Activated CD8-positive, alpha-beta T cell treated with anti-CD3 and anti-CD28 coated beads for 36 hours (primary cell): ENCODE measurements around the gene RIMBP3C. TPM values are rescaled to one million over a fixed set of nuclear protein-coding genes. Genes with fewer than 3 reads are reported as not detected.
A peak's percentile ranks its signal among the peaks of the same experiment; 100 is the strongest.
"Not testable (repeated sequence)": the region's sequence is repeated elsewhere in the genome, so short reads cannot be mapped to it uniquely, and the experiment has no call there.

Experiments used
- ATAC-seq: fragments of 200-7000 bp; cut with Tn5 transposase; one replicate; pipeline ENCODE4 v1.10.0; 2021; ENCODE audit warnings: mild to moderate bottlenecking, moderate library complexity
- CTCF ChIA-PET: fragments of 350-600 bp; sonication (Branson Sonifier 250); formaldehyde crosslinking; loops from one replicate; lab custom pipeline; 2021; ENCODE audit warnings: antibody characterized with exemption; lab: Charles Lee
- POLR2A ChIA-PET: fragments of 350-600 bp; sonication (Branson Sonifier 250); formaldehyde crosslinking; loops from one replicate; lab custom pipeline; 2021; ENCODE audit warnings: antibody characterized with exemption; lab: Charles Lee
- DNase-seq: peaks from one replicate; pipeline ENCODE4 v3.0.0-alpha.2; 2020
- H3K27ac Mint-ChIP-seq: one replicate; pipeline ENCODE4 v1.8.0; 2021; ENCODE audit warnings: mild to moderate bottlenecking, mixed read lengths
- H3K27me3 Mint-ChIP-seq: one replicate; pipeline ENCODE4 v1.8.0; 2021; ENCODE audit warnings: mixed read lengths
- H3K36me3 Mint-ChIP-seq: one replicate; pipeline ENCODE4 v1.8.0; 2021; ENCODE audit warnings: low read depth, mixed read lengths
- H3K4me1 Mint-ChIP-seq: one replicate; pipeline ENCODE4 v1.8.0; 2021; ENCODE audit warnings: low read depth, mixed read lengths
- H3K4me3 Mint-ChIP-seq: one replicate; pipeline ENCODE4 v1.8.0; 2021; ENCODE audit warnings: mild to moderate bottlenecking, moderate library complexity, mixed read lengths
- H3K9me3 Mint-ChIP-seq: one replicate; pipeline ENCODE4 v1.8.0; 2021; ENCODE audit warnings: mixed read lengths
- CTCF ChIP-seq: fragments of 200-600 bp; IDR thresholded peaks from one replicate; pipeline ENCODE4 v1.8.0; 2022; ENCODE audit warnings: antibody characterized with exemption, mild to moderate bottlenecking
- intact Hi-C: fragments of 100-400 bp; cut with micrococcal nuclease; formaldehyde crosslinking; loops from one replicate; pipeline ENCODE4 v1.10.0; 2022
- total RNA-seq, 2 experiments: library from RNA; stranded (reverse); gene quantifications; one replicate each; pipeline ENCODE4 v1.2.3, GENCODE V29; 2021

RIMBP3C gene
- total RNA-seq, 2 experiments from 2014 or later: 0.20 TPM; not detected in 1

- Mint-ChIP-seq H3K36me3 (peaks cover 33% of the 10 kb centered on the region), H3K4me3 (no peak overlapping the region), H3K4me1 (peaks cover 59% of the 10 kb centered on the region), H3K9me3 (no peaks in the 10 kb centered on the region), H3K27ac (peak overlapping the region; percentile 37), H3K27me3 (no peaks in the 10 kb centered on the region)
- DNase-seq (no peak), ATAC-seq (no peak)
- intact Hi-C loops: no loop called here
- ChIA-PET CTCF (interaction anchor here (1.1 kb wide), 1 partner anchor 10 kb away, joined by 3 read pairs; no protein-coding TSS in a partner anchor), POLR2A (no interaction called here)
- TF ChIP-seq CTCF: no peak
These were observed 38.1 kb upstream of the RIMBP3C start for GRCh38 chr22:21589396-21589795.

GRCh38 chr22:21587803-21588611 lies 36.7 kb upstream of the RIMBP3C start:
- peaks cover 19% of the 10 kb centered on the region for H3K36me3 Mint-ChIP-seq
- no peaks in the 10 kb centered on the region for H3K9me3 Mint-ChIP-seq
- H3K4me3 Mint-ChIP-seq: peak overlapping the region; percentile 19
- TF ChIP-seq CTCF: no peak
- peak; percentile 73 for DNase-seq
- peak; percentile 97 for ATAC-seq
- H3K27me3 Mint-ChIP-seq: no peaks in the 10 kb centered on the region
- peaks cover 55% of the 10 kb centered on the region for H3K4me1 Mint-ChIP-seq
- peak overlapping the region; percentile 90 for H3K27ac Mint-ChIP-seq
- CTCF ChIA-PET: interaction anchor here (1.1 to 1.5 kb wide), 5 partner anchors 9 to 59 kb away, joined by 4 to 8 read pairs (median 6); partner anchors contain the start of gene SDF2L1
- POLR2A ChIA-PET: interaction anchor here (0.6 to 1.8 kb wide), 6 partner anchors 9 to 29 kb away, joined by 3 to 7 read pairs (median 3); no protein-coding TSS in a partner anchor
- intact Hi-C loops: no loop called here

- TF ChIP-seq CTCF: no peak
- ChIA-PET POLR2A (interaction anchor here (0.6 to 0.8 kb wide), 4 partner anchors 10 to 57 kb away, joined by 3 read pairs; no protein-coding TSS in a partner anchor), CTCF (interaction anchor here (1.0 to 1.5 kb wide), 3 partner anchors 9 to 62 kb away, joined by 3 to 4 read pairs (median 4); no protein-coding TSS in a partner anchor)
- ATAC-seq (no peak), DNase-seq (no peak)
- Mint-ChIP-seq H3K4me3 (no peak overlapping the region), H3K27ac (peak overlapping the region; percentile 13), H3K9me3 (no peaks in the 10 kb centered on the region), H3K4me1 (peaks cover 44% of the 10 kb centered on the region), H3K36me3 (peaks cover 10% of the 10 kb centered on the region), H3K27me3 (no peaks in the 10 kb centered on the region)
- intact Hi-C loops: no loop called here
These were observed 34.1 kb upstream of the RIMBP3C start for GRCh38 chr22:21585389-21585788.

- H3K27ac Mint-ChIP-seq: peak overlapping the region; percentile 83
- TF ChIP-seq CTCF: no peak
- ChIA-PET POLR2A (interaction anchor here (1.0 to 1.8 kb wide), 4 partner anchors 10 to 15 kb away, joined by 3 to 4 read pairs (median 4); no protein-coding TSS in a partner anchor), CTCF (interaction anchor here (1.4 kb wide), 1 partner anchor 60 kb away, joined by 3 read pairs; no protein-coding TSS in a partner anchor)
- H3K4me3 Mint-ChIP-seq: no peak overlapping the region
- DNase-seq: no peak
- H3K4me1 Mint-ChIP-seq: peaks cover 51% of the 10 kb centered on the region
- intact Hi-C loops: no loop called here
- no peaks in the 10 kb centered on the region for H3K27me3 Mint-ChIP-seq
- no peak for ATAC-seq
- peaks cover 10% of the 10 kb centered on the region for H3K36me3 Mint-ChIP-seq
- no peaks in the 10 kb centered on the region for H3K9me3 Mint-ChIP-seq
These were observed 31.8 kb upstream of the RIMBP3C start for GRCh38 chr22:21582801-21583740.

GRCh38 chr22:21581009-21581713 lies 29.9 kb upstream of the RIMBP3C start:
- ATAC-seq, H3K27ac Mint-ChIP-seq, intact Hi-C loops, DNase-seq, H3K27me3 Mint-ChIP-seq, H3K4me3 Mint-ChIP-seq, H3K9me3 Mint-ChIP-seq: not testable (repeated sequence)
- H3K36me3 Mint-ChIP-seq: peaks cover 15% of the 10 kb centered on the region
- ChIA-PET CTCF (interaction anchor here (1.1 kb wide), 1 partner anchor 49 kb away, joined by 3 read pairs; no protein-coding TSS in a partner anchor), POLR2A (interaction anchor here (0.8 kb wide), 1 partner anchor 10 kb away, joined by 3 read pairs; no protein-coding TSS in a partner anchor)
- H3K4me1 Mint-ChIP-seq: peaks cover 48% of the 10 kb centered on the region

GRCh38 chr22:21580623-21581007 lies 29.4 kb upstream of the RIMBP3C start:
- CTCF ChIA-PET, H3K27ac Mint-ChIP-seq, ATAC-seq, intact Hi-C loops, DNase-seq, H3K9me3 Mint-ChIP-seq, POLR2A ChIA-PET, H3K27me3 Mint-ChIP-seq, H3K4me3 Mint-ChIP-seq: not testable (repeated sequence)
- peaks cover 14% of the 10 kb centered on the region for H3K36me3 Mint-ChIP-seq
- peaks cover 49% of the 10 kb centered on the region for H3K4me1 Mint-ChIP-seq
